LNCAP (cell line): ENCODE data around the gene SPSB4.

Experiments used
- CTCF ChIP-seq: fragments of 450-650 bp; IDR thresholded peaks from 2 replicates; pipeline ENCODE4 v1.5.1; 2017; ENCODE audit warnings: mild to moderate bottlenecking

The SPSB4 gene

DNA sequence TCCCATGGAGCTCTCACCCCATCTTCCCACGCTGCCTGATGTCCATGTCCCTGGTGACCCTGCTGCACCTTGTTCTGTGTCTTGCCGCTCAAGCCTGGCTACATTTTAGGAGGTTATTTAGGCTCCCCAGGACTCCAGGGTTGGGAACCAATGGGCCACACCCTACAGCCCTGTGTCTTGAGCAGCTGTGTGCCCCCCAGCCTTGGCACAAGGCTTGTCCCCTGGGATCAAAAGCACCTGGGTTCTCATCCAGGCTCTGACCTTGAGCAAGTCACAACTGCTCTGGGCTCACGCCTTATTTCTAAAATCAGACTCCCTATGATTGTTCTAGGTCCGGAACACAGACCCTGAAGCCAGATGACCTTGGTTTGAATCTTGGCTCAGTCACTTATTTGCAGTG, 14.1 kb downstream of the SPSB4 start:
- no peak for TF ChIP-seq CTCF

- no peak for TF ChIP-seq CTCF
These were observed 15.0 kb downstream of the SPSB4 start for GRCh38 chr3:141065841-141066805.

DNA sequence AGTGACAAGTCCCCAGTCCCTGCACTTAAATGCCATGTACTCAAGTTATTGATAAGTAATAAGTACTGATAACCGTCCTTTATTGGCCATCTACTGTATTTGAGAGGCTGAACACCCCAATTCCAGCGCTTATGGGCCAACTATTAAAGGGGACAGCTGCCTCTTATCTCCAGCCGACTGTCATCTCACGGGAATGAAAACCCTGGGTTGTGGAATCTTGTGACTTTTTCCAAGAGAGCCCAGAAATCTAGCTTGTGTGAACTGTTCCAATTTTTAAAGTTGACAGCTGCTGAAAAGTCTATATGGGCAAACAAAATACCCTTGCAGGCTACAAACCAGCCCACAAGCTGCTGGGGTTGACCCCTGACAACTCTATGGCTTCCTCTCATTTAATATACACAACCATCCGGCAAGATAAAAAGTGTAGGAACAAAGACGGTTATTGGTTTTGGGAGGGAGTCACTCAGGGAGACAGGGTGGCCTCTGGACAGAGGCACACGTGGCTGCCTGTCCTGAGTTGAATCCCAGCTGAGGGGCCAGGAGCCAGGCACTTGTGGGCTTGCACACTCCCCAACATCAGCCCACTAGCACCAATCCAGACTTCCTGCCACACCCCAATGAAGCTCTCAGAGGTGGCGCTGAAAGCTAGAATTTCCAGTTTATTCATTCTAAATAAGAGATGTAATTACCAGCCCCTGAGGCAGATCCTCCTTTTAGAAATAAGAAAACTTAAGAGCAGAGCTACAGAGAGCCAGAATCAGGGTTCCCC, 16.2 kb downstream of the SPSB4 start:
- TF ChIP-seq CTCF: no peak

DNA sequence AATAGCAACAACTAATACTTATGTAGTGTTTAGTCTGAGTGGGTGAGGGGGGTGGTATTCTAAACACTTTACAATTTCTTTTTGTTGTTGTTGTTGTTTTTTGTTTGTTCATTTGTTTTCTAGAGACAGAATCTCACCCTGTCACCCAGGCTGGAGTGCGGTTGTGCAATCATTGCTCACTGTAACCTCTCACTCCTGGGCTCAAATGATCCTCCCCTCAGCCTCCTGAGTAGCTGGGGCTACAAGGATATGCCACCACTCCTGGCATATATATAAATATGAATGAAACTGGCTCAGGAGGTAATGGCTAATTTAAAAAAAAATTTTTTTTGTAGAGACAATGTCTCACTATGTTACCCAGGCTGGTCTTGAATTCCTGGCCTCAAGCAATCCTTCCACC, 19.1 kb downstream of the SPSB4 start:
- no peak for TF ChIP-seq CTCF

DNA sequence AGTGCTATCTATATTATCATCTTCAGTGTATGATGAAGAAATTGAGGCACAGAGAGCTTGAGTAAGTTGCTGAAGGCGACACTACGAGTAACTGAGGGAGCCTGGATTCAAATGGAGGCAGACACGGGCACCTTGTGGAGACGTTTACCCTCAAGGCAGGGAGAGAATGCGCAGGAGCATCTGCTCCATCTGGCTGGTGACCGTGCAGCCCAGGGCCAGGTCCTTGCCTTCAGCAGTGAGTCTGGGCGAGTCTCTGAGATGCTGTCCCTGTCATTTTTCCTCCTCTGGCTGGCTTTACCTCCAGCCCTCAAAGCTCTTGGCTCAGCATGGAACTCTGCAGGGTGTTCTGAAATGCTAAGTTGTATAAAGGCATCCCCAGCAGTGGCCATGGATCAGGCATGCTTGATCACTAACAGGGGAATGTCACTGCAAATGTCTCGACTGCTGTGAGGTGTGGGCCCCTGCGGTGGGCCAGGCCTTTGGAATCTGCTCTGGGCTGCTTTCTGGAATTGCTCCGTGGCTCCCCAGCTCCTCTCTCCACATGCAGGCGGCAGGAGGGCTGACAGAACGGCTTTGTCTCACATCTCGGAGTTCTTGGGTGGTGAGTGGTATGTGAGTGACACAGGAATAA, 19.7 kb downstream of the SPSB4 start:
- no peak for TF ChIP-seq CTCF

DNA sequence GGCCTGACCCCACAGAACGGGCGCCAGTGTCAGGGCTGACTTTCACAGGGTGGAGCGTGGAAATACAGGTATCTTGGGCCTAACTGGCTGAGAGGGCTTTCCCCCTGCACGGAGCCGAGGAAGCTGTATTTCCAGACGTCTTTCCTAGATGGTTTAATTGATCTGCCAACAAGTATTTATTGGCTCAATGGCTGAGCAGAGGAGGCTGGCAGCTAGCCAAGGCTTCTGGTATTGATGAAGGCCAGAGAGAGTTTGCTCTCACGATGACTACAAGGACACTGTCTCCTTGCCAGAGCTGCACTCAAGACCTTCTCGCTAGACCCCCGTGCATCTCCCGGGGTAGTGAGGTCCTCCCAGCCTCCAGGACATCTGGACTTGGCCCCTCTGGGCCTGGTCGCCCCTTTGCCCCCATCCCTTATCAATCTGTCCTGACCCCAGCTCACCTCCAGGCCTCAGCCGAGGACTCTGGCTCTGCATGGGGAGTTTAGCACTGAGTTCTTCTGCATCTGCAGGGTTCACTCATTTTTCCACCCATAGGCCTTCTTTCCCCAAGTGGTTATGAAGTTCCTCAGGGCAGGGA, 20.6 kb downstream of the SPSB4 start:
- no peak for TF ChIP-seq CTCF

DNA sequence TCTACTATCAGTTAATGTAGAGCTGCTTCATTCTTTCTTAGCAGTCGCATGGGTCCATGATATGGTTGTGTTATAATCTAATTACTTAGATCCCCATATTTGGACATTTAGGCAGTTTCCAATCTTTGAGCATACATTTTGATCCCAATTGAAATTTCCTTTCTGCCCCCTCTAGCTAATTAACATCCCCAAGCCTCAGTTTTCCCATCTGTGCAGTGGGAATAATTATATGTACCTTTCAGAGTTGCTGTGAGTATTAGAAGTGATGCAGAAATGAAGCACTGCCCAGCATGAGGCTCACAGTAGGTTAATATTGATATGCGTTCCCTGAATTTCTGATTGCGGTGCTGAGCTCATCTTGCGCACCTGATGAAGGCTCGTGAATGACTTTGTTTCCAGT, 21.8 kb downstream of the SPSB4 start:
- no peak for TF ChIP-seq CTCF
